GM12892 (cell line): ENCODE results near the gene STK35.
A peak's percentile ranks its signal among the peaks of the same experiment; 100 is the strongest.

ENCODE experiments used
- POLR2A ChIP-seq: IDR thresholded peaks from 2 replicates; pipeline ENCODE4 v1.6.1; 2011; ENCODE audit warnings: low read depth, low read length, control low read depth
- POLR2AphosphoS5 ChIP-seq: IDR thresholded peaks from 2 replicates; pipeline ENCODE4 v1.6.1; 2011; ENCODE audit warnings: low read depth, low read length, control low read depth

DNA sequence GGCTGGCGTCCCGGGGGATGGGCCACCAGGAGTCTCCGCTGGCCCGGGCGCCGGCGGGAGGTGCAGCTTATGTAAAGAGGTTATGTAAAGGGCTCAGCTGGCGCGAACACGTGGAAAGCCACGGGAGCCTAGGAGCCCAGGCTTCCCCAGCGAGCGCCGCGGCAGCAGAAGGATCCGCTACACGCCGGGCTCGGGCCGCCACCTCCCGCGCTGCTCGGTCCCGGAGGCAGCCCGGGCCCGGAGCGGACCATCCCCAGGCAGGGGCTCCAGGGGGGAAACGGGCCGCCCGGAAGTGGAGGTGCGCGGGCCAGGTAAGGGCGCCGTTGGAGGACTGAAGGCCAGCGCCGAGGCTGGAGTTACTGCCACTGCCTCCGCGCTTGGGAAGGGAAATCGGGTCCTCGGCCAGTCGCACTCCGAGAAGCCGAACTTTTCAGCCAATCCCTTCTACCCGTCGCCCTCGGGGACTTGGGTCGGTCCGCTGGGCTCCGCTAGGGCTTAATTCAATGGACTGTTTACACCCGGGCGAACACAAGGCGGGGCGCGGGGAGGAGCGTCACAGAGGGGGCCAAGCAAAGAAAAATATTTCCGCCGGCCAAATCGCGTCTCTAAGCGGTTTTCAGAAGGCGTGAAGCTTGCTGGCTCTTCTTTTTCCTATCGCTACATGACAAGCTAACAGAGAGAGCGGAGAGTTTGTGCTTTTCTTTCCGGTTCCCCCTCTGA lies 398 bp downstream of the STK35 start:
- TF ChIP-seq POLR2A (peak; percentile 92), POLR2AphosphoS5 (peak; percentile 70)
